Measurements from ENCODE around the gene SELENOM. TPM values are rescaled to one million over a fixed set of nuclear protein-coding genes. Genes with fewer than 3 reads are reported as not detected.
A peak's percentile ranks its signal among the peaks of the same experiment; 100 is the strongest.

Gene SELENOM
- total RNA-seq, 1 experiment from 2014 or later = 16.3 TPM

- no peaks in the 10 kb centered on the region; the same call in 1 of the 2 replicates for H3K36me3 Mint-ChIP-seq
- no peak for ATAC-seq
- H3K27ac Mint-ChIP-seq = no peak overlapping the region
- H3K4me3 Mint-ChIP-seq = peak overlapping the region; percentile 74
- CTCF ChIA-PET = interaction anchor here (0.6 to 9.1 kb wide), 41 partner anchors 9 to 1512 kb away, joined by 3 to 363 read pairs (median 4); partner anchors contain the start of genes INPP5J, MORC2, PIK3IP1 and PLA2G3
- POLR2A ChIA-PET = interaction anchor here (1.2 kb wide), 3 partner anchors 18 to 186 kb away, joined by 3 to 4 read pairs (median 3); no protein-coding TSS in a partner anchor
- peaks cover 18% of the 10 kb centered on the region for H3K4me1 Mint-ChIP-seq
- TF ChIP-seq TP53 (CRISPR knock-in tag; IDR thresholded peaks at IDR 0.05) = no peak
- no peak for TF ChIP-seq ZNF232 (CRISPR knock-in tag; IDR thresholded peaks at IDR 0.05)
- TF ChIP-seq, protein P1, sequence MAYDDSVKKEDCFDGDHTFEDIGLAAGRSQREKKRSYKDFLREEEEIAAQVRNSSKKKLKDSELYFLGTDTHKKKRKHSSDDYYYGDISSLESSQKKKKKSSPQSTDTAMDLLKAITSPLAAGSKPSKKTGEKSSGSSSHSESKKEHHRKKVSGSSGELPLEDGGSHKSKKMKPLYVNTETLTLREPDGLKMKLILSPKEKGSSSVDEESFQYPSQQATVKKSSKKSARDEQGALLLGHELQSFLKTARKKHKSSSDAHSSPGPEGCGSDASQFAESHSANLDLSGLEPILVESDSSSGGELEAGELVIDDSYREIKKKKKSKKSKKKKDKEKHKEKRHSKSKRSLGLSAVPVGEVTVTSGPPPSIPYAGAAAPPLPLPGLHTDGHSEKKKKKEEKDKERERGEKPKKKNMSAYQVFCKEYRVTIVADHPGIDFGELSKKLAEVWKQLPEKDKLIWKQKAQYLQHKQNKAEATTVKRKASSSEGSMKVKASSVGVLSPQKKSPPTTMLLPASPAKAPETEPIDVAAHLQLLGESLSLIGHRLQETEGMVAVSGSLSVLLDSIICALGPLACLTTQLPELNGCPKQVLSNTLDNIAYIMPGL (CRISPR knock-in tag; IDR thresholded peaks at IDR 0.05) = no peak
- no peak for TF ChIP-seq TEAD1 (CRISPR knock-in tag; IDR thresholded peaks at IDR 0.05)
- TF ChIP-seq, protein P2, sequence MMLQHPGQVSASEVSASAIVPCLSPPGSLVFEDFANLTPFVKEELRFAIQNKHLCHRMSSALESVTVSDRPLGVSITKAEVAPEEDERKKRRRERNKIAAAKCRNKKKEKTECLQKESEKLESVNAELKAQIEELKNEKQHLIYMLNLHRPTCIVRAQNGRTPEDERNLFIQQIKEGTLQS (CRISPR knock-in tag; conservative IDR thresholded peaks at IDR 0.05) = no peak
- no peak for TF ChIP-seq FOXP1 (CRISPR knock-in tag; IDR thresholded peaks at IDR 0.05; ENCODE audit: borderline replicate concordance)
- TF ChIP-seq, protein P3, sequence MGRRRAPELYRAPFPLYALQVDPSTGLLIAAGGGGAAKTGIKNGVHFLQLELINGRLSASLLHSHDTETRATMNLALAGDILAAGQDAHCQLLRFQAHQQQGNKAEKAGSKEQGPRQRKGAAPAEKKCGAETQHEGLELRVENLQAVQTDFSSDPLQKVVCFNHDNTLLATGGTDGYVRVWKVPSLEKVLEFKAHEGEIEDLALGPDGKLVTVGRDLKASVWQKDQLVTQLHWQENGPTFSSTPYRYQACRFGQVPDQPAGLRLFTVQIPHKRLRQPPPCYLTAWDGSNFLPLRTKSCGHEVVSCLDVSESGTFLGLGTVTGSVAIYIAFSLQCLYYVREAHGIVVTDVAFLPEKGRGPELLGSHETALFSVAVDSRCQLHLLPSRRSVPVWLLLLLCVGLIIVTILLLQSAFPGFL (CRISPR knock-in tag; IDR thresholded peaks at IDR 0.05; ENCODE audit: borderline replicate concordance) = no peak
- TF ChIP-seq MLX (CRISPR knock-in tag; IDR thresholded peaks at IDR 0.05) = no peak
- TF ChIP-seq GABPB1 (CRISPR knock-in tag; IDR thresholded peaks at IDR 0.05) = no peak
- no peak for TF ChIP-seq FOXJ3 (CRISPR knock-in tag; IDR thresholded peaks at IDR 0.05; ENCODE audit: borderline replicate concordance)
- no peak for TF ChIP-seq MYBL2 (CRISPR knock-in tag; IDR thresholded peaks at IDR 0.05)
- TF ChIP-seq ATF6 (CRISPR knock-in tag; IDR thresholded peaks at IDR 0.05) = no peak
- no peak for TF ChIP-seq ETV6 (CRISPR knock-in tag; IDR thresholded peaks at IDR 0.05)
- no peak for DNase-seq (ENCODE audit: low spot score)
- H3K27me3 Mint-ChIP-seq (ENCODE audit: low read depth) = peaks cover 45% of the 10 kb centered on the region
- no peaks in the 10 kb centered on the region for H3K9me3 Mint-ChIP-seq
These were observed 2.0 kb downstream of the SELENOM start for GRCh38 chr22:31105282-31105929.

- CTCF ChIA-PET = interaction anchor here (0.6 to 9.1 kb wide), 43 partner anchors 9 to 1511 kb away, joined by 3 to 363 read pairs (median 4); partner anchors contain the start of genes INPP5J, LIMK2, MORC2 and PIK3IP1
- ATAC-seq = peak; percentile 71
- Mint-ChIP-seq H3K4me3 (peak overlapping the region; percentile 34; the same call in 1 of the 2 replicates), H3K27me3 (ENCODE audit: low read depth) (peaks cover 45% of the 10 kb centered on the region), H3K36me3 (no peaks in the 10 kb centered on the region; the same call in 1 of the 2 replicates), H3K9me3 (no peaks in the 10 kb centered on the region), H3K27ac (no peak overlapping the region), H3K4me1 (peaks cover 18% of the 10 kb centered on the region)
- POLR2A ChIA-PET = interaction anchor here (1.2 kb wide), 3 partner anchors 17 to 187 kb away, joined by 3 to 4 read pairs (median 3); no protein-coding TSS in a partner anchor
- peak; percentile 89 for DNase-seq (ENCODE audit: low spot score)
- TF ChIP-seq FOXP4 (CRISPR knock-in tag; IDR thresholded peaks at IDR 0.05) = no peak
- TF ChIP-seq NR2C2 (CRISPR knock-in tag; IDR thresholded peaks at IDR 0.05) = no peak
- no peak for TF ChIP-seq TEAD4 (CRISPR knock-in tag; IDR thresholded peaks at IDR 0.05)
- TF ChIP-seq, protein P4, sequence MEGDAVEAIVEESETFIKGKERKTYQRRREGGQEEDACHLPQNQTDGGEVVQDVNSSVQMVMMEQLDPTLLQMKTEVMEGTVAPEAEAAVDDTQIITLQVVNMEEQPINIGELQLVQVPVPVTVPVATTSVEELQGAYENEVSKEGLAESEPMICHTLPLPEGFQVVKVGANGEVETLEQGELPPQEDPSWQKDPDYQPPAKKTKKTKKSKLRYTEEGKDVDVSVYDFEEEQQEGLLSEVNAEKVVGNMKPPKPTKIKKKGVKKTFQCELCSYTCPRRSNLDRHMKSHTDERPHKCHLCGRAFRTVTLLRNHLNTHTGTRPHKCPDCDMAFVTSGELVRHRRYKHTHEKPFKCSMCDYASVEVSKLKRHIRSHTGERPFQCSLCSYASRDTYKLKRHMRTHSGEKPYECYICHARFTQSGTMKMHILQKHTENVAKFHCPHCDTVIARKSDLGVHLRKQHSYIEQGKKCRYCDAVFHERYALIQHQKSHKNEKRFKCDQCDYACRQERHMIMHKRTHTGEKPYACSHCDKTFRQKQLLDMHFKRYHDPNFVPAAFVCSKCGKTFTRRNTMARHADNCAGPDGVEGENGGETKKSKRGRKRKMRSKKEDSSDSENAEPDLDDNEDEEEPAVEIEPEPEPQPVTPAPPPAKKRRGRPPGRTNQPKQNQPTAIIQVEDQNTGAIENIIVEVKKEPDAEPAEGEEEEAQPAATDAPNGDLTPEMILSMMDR (IDR thresholded peaks at IDR 0.05) = peak; percentile 62
- TF ChIP-seq, protein P5, sequence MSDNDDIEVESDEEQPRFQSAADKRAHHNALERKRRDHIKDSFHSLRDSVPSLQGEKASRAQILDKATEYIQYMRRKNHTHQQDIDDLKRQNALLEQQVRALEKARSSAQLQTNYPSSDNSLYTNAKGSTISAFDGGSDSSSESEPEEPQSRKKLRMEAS (CRISPR knock-in tag; IDR thresholded peaks at IDR 0.05) = peak; percentile 63; the same call in 1 of the 2 replicates
- TF ChIP-seq ZNF423 (CRISPR knock-in tag; IDR thresholded peaks at IDR 0.05) = no peak
- peak; percentile 74; the same call in 1 of the 2 replicates for TF ChIP-seq E2F5 (CRISPR knock-in tag; IDR thresholded peaks at IDR 0.05)
- TF ChIP-seq ATF6 (CRISPR knock-in tag; IDR thresholded peaks at IDR 0.05) = no peak
- TF ChIP-seq ETV6 (CRISPR knock-in tag; IDR thresholded peaks at IDR 0.05) = 0 out of 2 replicates have a peak, but pooled peaks have one; percentile 45
These were observed 2.5 kb downstream of the SELENOM start for GRCh38 chr22:31104869-31105268.
